Esophagus squamous epithelium (tissue), 4 donors: ENCODE data around the gene JAM3.

Experiments
- POLR2A ChIP-seq, 4 donors: fragments of 450-650 bp; IDR thresholded peaks; one replicate each; pipeline ENCODE4 v1.6.1; 2017; ENCODE audit warnings: antibody characterized with exemption in 4 of 4, mild to moderate bottlenecking in 4 of 4, moderate library complexity in 3 of 4
- TF ChIP-seq, protein P1 (sequence below), 6 experiments: fragments of 450-650 bp in 4 of 6; fragments of 200-600 bp in 2 of 6; sonication (generic) in 2 of 6; IDR thresholded peaks; one replicate each; pipeline ENCODE4 v1.5.1; 2016 to 2019; ENCODE audit warnings: antibody characterized with exemption in 6 of 6, mild to moderate bottlenecking in 4 of 6, moderate library complexity in 4 of 6

- TF ChIP-seq, protein P1, sequence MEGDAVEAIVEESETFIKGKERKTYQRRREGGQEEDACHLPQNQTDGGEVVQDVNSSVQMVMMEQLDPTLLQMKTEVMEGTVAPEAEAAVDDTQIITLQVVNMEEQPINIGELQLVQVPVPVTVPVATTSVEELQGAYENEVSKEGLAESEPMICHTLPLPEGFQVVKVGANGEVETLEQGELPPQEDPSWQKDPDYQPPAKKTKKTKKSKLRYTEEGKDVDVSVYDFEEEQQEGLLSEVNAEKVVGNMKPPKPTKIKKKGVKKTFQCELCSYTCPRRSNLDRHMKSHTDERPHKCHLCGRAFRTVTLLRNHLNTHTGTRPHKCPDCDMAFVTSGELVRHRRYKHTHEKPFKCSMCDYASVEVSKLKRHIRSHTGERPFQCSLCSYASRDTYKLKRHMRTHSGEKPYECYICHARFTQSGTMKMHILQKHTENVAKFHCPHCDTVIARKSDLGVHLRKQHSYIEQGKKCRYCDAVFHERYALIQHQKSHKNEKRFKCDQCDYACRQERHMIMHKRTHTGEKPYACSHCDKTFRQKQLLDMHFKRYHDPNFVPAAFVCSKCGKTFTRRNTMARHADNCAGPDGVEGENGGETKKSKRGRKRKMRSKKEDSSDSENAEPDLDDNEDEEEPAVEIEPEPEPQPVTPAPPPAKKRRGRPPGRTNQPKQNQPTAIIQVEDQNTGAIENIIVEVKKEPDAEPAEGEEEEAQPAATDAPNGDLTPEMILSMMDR (IDR thresholded peaks at IDR 0.05) = no peak
- TF ChIP-seq POLR2A (IDR thresholded peaks at IDR 0.05) = no peak
Observed at GRCh38 chr11:134052395-134052987, 16.4 kb upstream of the JAM3 start.
